HCT116 (cell line): ENCODE data around the gene DTNB.

Experiments used
- CTCF ChIP-seq, 3 experiments: fragments of 200-600 bp in 1 of 3; sonication (generic) in 1 of 3; IDR thresholded peaks in 2 of 3; conservative IDR thresholded peaks in 1 of 3; 2 replicates each; pipeline ENCODE4 v1.5.1; 2012 to 2017; ENCODE audit warnings: low read depth in 2 of 3, low read length in 2 of 3, antibody characterized with exemption in 1 of 3, borderline replicate concordance in 1 of 3, control low read depth in 1 of 3, mild to moderate bottlenecking in 1 of 3, mixed read lengths in 1 of 3, mixed run types in 1 of 3, moderate library complexity in 1 of 3; ENCODE audit not compliant: insufficient read depth in 1 of 3
- POLR2AphosphoS5 ChIP-seq: IDR thresholded peaks from 2 replicates; pipeline ENCODE4 v1.6.1; 2011; ENCODE audit warnings: mild to moderate bottlenecking, low read depth, low read length, moderate library complexity
- SIN3A ChIP-seq: IDR thresholded peaks from 2 replicates; pipeline ENCODE4 v1.6.1; 2012; ENCODE audit warnings: low read depth
- YY1 ChIP-seq: IDR thresholded peaks from 2 replicates; pipeline ENCODE4 v1.6.1; 2011; ENCODE audit warnings: low read length, low read depth, moderate library complexity, mild to moderate bottlenecking; ENCODE audit not compliant: insufficient replicate concordance; ENCODE audit errors: extremely low read depth

DNA sequence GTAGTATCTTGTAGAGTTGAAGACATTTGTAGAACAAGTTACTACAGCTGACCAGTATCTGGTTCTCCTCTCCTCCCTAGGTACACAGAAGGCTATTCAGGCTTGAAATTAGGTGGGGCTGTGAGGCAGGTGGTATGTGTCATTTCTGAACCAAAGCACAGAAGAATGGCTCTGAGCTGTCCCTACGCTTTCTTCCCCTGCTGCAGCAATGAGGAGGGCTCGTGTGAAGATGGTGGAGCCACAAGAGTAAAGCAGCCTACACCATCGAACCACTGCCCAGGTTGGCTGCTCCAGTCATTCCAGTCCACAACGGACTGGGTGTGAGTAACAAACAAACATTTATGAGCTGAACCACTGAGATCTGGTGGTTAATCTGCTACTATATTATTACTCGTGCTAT, 148.9 kb downstream of the DTNB start:
- no peak for TF ChIP-seq CTCF (IDR thresholded peaks at IDR 0.05 in 2 of 3, conservative IDR thresholded peaks at IDR 0.05 in 1 of 3; ENCODE audit: borderline replicate concordance in 1 of 3, insufficient read depth in 1 of 3, low read depth in 2 of 3, low read length in 2 of 3)
- no peak for TF ChIP-seq SIN3A
- no peak for TF ChIP-seq YY1
- no peak for TF ChIP-seq POLR2AphosphoS5
